SH-SY5Y (cell line): ENCODE results near the gene RPL4.

ENCODE experiments used
- GATA2 ChIP-seq: IDR thresholded peaks from 2 replicates; pipeline ENCODE4 v1.6.1; 2011; ENCODE audit warnings: mild to moderate bottlenecking, low read depth, low read length
- GATA3 ChIP-seq: IDR thresholded peaks from 2 replicates; pipeline ENCODE4 v1.6.1; 2011; ENCODE audit warnings: low read depth, mild to moderate bottlenecking, low read length, moderate library complexity

- no peak for TF ChIP-seq GATA3
- no peak for TF ChIP-seq GATA2
Measured at GRCh38 chr15:66452971-66453580, 51.6 kb downstream of the RPL4 start.
